Tibial nerve (tissue), 4 donors: ENCODE data around the gene GNGT1.

Source experiments
- CTCF ChIP-seq, 5 experiments: fragments of 200-600 bp in 3 of 5; fragments of 450-650 bp in 2 of 5; sonication (generic) in 3 of 5; IDR thresholded peaks; one replicate each; pipeline ENCODE4 v1.5.1; 2016 to 2019; ENCODE audit warnings: antibody characterized with exemption in 5 of 5, mild to moderate bottlenecking in 3 of 5, moderate library complexity in 2 of 5
- EP300 ChIP-seq, 2 donors: sonication (generic); formaldehyde crosslinking; IDR thresholded peaks; one replicate each; pipeline ENCODE4 v1.6.1; 2017; ENCODE audit warnings: antibody characterized with exemption in 2 of 2, mild to moderate bottlenecking in 1 of 2
- POLR2A ChIP-seq, 2 donors: fragments of 450-650 bp; IDR thresholded peaks; one replicate each; pipeline ENCODE4 v1.6.1; 2017; ENCODE audit warnings: antibody characterized with exemption in 2 of 2, mild to moderate bottlenecking in 2 of 2, moderate library complexity in 2 of 2

- TF ChIP-seq CTCF (IDR thresholded peaks at IDR 0.05) (peak; percentile 56 to 78 (median 68)), POLR2A (IDR thresholded peaks at IDR 0.05) (no peak), EP300 (IDR thresholded peaks at IDR 0.05) (no peak)
Observed at GRCh38 chr7:93902777-93903423, 3.5 kb upstream of the GNGT1 start.
